Left lung (tissue), 10 donors: ENCODE measurements around the gene MPG. TPM values are rescaled to one million over a fixed set of nuclear protein-coding genes. Genes with fewer than 3 reads are reported as not detected.
"Not testable (repeated sequence)": the region's sequence is repeated elsewhere in the genome, so short reads cannot be mapped to it uniquely, and the experiment has no call there.

ENCODE experiments used
- ATAC-seq: fragments of 200-7000 bp; cut with Tn5 transposase; one replicate; pipeline ENCODE4 v1.9.1; 2020; ENCODE audit warnings: moderate library complexity
- DNase-seq, 4 donors: peaks; one replicate each; pipeline ENCODE4 v3.0.0-alpha.2; 2013 to 2020
- H3K27ac ChIP-seq, 2 donors: fragments of 200-600 bp; sonication (generic) in 1 of 2; one replicate each; pipeline versions ENCODE4 v1.5.0 to v1.8.0; 2020 to 2021
- H3K27me3 ChIP-seq, 2 donors: fragments of 200-600 bp; sonication (generic) in 1 of 2; one replicate each; pipeline versions ENCODE4 v1.5.0 to v1.8.0; 2020 to 2021
- H3K36me3 ChIP-seq, 2 donors: fragments of 200-600 bp; sonication (generic) in 1 of 2; one replicate each; pipeline versions ENCODE4 v1.5.0 to v1.8.0; 2020 to 2021
- H3K4me1 ChIP-seq, 2 donors: fragments of 200-600 bp; one replicate each; pipeline ENCODE4 v1.8.0; 2021
- H3K4me3 ChIP-seq, 2 donors: fragments of 200-600 bp; sonication (generic) in 1 of 2; one replicate each; pipeline versions ENCODE4 v1.5.0 to v1.8.0; 2020 to 2021; ENCODE audit warnings: mild to moderate bottlenecking in 1 of 2
- H3K9me3 ChIP-seq, 2 donors: fragments of 200-600 bp; sonication (generic) in 1 of 2; one replicate each; pipeline versions ENCODE4 v1.5.0 to v1.8.0; 2020 to 2021
- intact Hi-C, 2 donors: fragments of 100-400 bp; cut with DNase I; formaldehyde crosslinking; loops; one replicate each; pipeline versions ENCODE4 v1.11.2 to v1.14.2; 2022
- polyA plus RNA-seq, 6 donors: library from polyadenylated mRNA; unstranded; fragments of 120-200 nt; gene quantifications; one replicate each; pipeline ENCODE4 v1.2.1, GENCODE V29; 2013; ENCODE audit not compliant: insufficient read length in 6 of 6
- total RNA-seq, 2 donors: library from RNA; stranded (reverse); fragmentation: NEBNext Ultra II Directional; extraction: Animal tissue kit (Norgen Biotek cat#: 25700); gene quantifications; one replicate each; pipeline ENCODE4 v1.2.1, GENCODE V29; 2021
- TF ChIP-seq, protein P1 (sequence below), 2 donors: fragments of 200-600 bp; sonication (generic) in 1 of 2; IDR thresholded peaks; one replicate each; pipeline versions ENCODE4 v1.5.0 to v1.8.0; 2021; ENCODE audit warnings: antibody characterized with exemption in 2 of 2
- donor health status: DM: no; HTN: yes; CAD: no.
- donor health status: DM: no; HTN: no; CAD: no.

Gene MPG
- total and polyA plus RNA-seq, 8 donors = 22.2 to 47.6 (median 29.5) TPM

- H3K27ac ChIP-seq = no peak overlapping the region
Measured at GRCh38 chr16:122361-122760, 44.3 kb downstream of the MPG start.

GRCh38 chr16:123558-124350, 45.7 kb downstream of the MPG start:
- H3K27me3 ChIP-seq, DNase-seq, ATAC-seq, H3K27ac ChIP-seq, H3K9me3 ChIP-seq, intact Hi-C loops, H3K4me3 ChIP-seq, H3K4me1 ChIP-seq: not testable (repeated sequence)
- H3K36me3 ChIP-seq = peaks cover 0 to 16% of the 10 kb centered on the region in 2 donors

More at GRCh38 chr16:122361-122760, 44.3 kb downstream of the MPG start:
- Histone ChIP-seq H3K27me3 (no peaks in the 10 kb centered on the region), H3K9me3 (no peaks in the 10 kb centered on the region), H3K36me3 (peaks cover 0 to 14% of the 10 kb centered on the region in 2 donors), H3K4me3 (no peak overlapping the region), H3K4me1 (peaks cover 0 to 2% of the 10 kb centered on the region in 2 donors)
- TF ChIP-seq, protein P1, sequence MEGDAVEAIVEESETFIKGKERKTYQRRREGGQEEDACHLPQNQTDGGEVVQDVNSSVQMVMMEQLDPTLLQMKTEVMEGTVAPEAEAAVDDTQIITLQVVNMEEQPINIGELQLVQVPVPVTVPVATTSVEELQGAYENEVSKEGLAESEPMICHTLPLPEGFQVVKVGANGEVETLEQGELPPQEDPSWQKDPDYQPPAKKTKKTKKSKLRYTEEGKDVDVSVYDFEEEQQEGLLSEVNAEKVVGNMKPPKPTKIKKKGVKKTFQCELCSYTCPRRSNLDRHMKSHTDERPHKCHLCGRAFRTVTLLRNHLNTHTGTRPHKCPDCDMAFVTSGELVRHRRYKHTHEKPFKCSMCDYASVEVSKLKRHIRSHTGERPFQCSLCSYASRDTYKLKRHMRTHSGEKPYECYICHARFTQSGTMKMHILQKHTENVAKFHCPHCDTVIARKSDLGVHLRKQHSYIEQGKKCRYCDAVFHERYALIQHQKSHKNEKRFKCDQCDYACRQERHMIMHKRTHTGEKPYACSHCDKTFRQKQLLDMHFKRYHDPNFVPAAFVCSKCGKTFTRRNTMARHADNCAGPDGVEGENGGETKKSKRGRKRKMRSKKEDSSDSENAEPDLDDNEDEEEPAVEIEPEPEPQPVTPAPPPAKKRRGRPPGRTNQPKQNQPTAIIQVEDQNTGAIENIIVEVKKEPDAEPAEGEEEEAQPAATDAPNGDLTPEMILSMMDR (IDR thresholded peaks at IDR 0.05) = no peak
- DNase-seq (no peak), ATAC-seq (no peak)
- intact Hi-C loops = no loop called here

GRCh38 chr16:125011-125410, 47.0 kb downstream of the MPG start:
- DNase-seq (no peak), ATAC-seq (no peak)
- Histone ChIP-seq H3K27ac (no peak overlapping the region), H3K4me3 (no peak overlapping the region), H3K9me3 (no peaks in the 10 kb centered on the region), H3K36me3 (peaks cover 0 to 16% of the 10 kb centered on the region in 2 donors), H3K27me3 (no peaks in the 10 kb centered on the region), H3K4me1 (no peaks in the 10 kb centered on the region)
- TF ChIP-seq, protein P1 (IDR thresholded peaks at IDR 0.05) = no peak
- intact Hi-C loops = no loop called here

GRCh38 chr16:129075-129474, 51.0 kb downstream of the MPG start:
- peaks cover 0 to 10% of the 10 kb centered on the region in 2 donors for H3K36me3 ChIP-seq
- no peaks in the 10 kb centered on the region for H3K9me3 ChIP-seq
- intact Hi-C loops = no loop called here
- DNase-seq = no peak
- TF ChIP-seq, protein P1 (IDR thresholded peaks at IDR 0.05) = no peak
- no peaks in the 10 kb centered on the region for H3K4me1 ChIP-seq
- H3K4me3 ChIP-seq = no peak overlapping the region
- no peaks in the 10 kb centered on the region for H3K27me3 ChIP-seq
- no peak for ATAC-seq
- H3K27ac ChIP-seq = no peak overlapping the region

GRCh38 chr16:130533-131173, 52.6 kb downstream of the MPG start:
- no peaks in the 10 kb centered on the region for H3K9me3 ChIP-seq
- intact Hi-C loops = no loop called here

More at GRCh38 chr16:130533-131173, 52.6 kb downstream of the MPG start:
- no peaks in the 10 kb centered on the region for H3K27me3 ChIP-seq
- peaks cover 0 to 3% of the 10 kb centered on the region in 2 donors for H3K36me3 ChIP-seq
- no peak overlapping the region for H3K27ac ChIP-seq
- no peak overlapping the region for H3K4me3 ChIP-seq
- H3K4me1 ChIP-seq = no peaks in the 10 kb centered on the region
- no peak for ATAC-seq
- TF ChIP-seq, protein P1 (IDR thresholded peaks at IDR 0.05) = no peak
- DNase-seq = no peak
